H1 (cell line): ENCODE data around the gene ATP13A3. TPM values are rescaled to one million over a fixed set of nuclear protein-coding genes. Genes with fewer than 3 reads are reported as not detected.

Source experiments
- CTCF ChIA-PET: fragments of 300-600 bp; sonication (Branson Sonifier 250); formaldehyde crosslinking; loops from one replicate; lab custom pipeline; 2021; ENCODE audit not compliant: partially characterized antibody; lab: Charles Lee
- POLR2A ChIA-PET: fragments of 300-600 bp; sonication (Branson Sonifier 250); formaldehyde crosslinking; loops from one replicate; lab custom pipeline; 2021; ENCODE audit warnings: inconsistent platforms; ENCODE audit not compliant: partially characterized antibody; lab: Charles Lee
- DNase-seq, 2 experiments: peaks; one replicate each; pipeline versions ENCODE4 v3.0.0 to v3.0.0-alpha.2; 2010 to 2022; ENCODE audit warnings: low spot score in 2 of 2, low read depth in 1 of 2, mixed read lengths in 1 of 2
- FAIRE-seq: peaks from 2 replicates; lab custom pipeline; 2011; peaks lifted over from hg19 to GRCh38; lab: Jason Lieb, UNC
- H2AFZ ChIP-seq: 2 replicates; pipeline ENCODE4 v1.8.1; 2012; ENCODE audit warnings: low read length, inconsistent platforms
- H2AK5ac ChIP-seq: 2 replicates; pipeline ENCODE4 v1.6.1; 2013; ENCODE audit warnings: low read depth, low read length
- H2BK120ac ChIP-seq: replicated peaks from 2 replicates; pipeline ENCODE3; 2013; ENCODE audit warnings: low read depth, low read length, inconsistent platforms
- H2BK12ac ChIP-seq: 2 replicates; pipeline ENCODE4 v1.6.1; 2013; ENCODE audit warnings: low read depth, low read length
- H2BK15ac ChIP-seq: 2 replicates; pipeline ENCODE4 v1.6.1; 2013; ENCODE audit warnings: low read length
- H2BK20ac ChIP-seq: 2 replicates; pipeline ENCODE4 v1.6.1; 2013; ENCODE audit warnings: low read length
- H2BK5ac ChIP-seq: 2 replicates; pipeline ENCODE4 v1.6.1; 2013; ENCODE audit warnings: low read depth, low read length
- H3K14ac ChIP-seq: 2 replicates; pipeline ENCODE4 v1.6.1; 2013; ENCODE audit warnings: inconsistent platforms; ENCODE audit not compliant: insufficient read length
- H3K18ac ChIP-seq: 2 replicates; pipeline ENCODE4 v1.6.1; 2013; ENCODE audit warnings: low read length; ENCODE audit errors: extremely low read depth
- H3K23ac ChIP-seq: 2 replicates; pipeline ENCODE4 v1.6.1; 2013; ENCODE audit warnings: inconsistent platforms; ENCODE audit not compliant: insufficient read length
- H3K23me2 ChIP-seq: 2 replicates; pipeline ENCODE4 v1.6.1; 2013; ENCODE audit warnings: low read depth, low read length
- H3K27ac ChIP-seq: 2 replicates; pipeline ENCODE4 v1.6.1; 2011; ENCODE audit warnings: low read depth, low read length, inconsistent platforms
- H3K27me3 ChIP-seq, 4 experiments: replicated peaks in 1 of 4; 1 replicate in 1 of 4; 2 replicates in 3 of 4; pipeline versions ENCODE4 v1.6.1 to v1.8.1; 2011 to 2013; ENCODE audit warnings: low read length in 3 of 4, mild to moderate bottlenecking in 3 of 4, inconsistent platforms in 2 of 4, mixed read lengths in 2 of 4, moderate library complexity in 1 of 4; ENCODE audit not compliant: control insufficient read depth in 3 of 4, insufficient read depth in 3 of 4; ENCODE audit errors: extremely low read depth in 1 of 4
- H3K36me3 ChIP-seq, 4 experiments: 2 replicates each; pipeline versions ENCODE4 v1.6.1 to v1.8.1; 2011 to 2013; ENCODE audit warnings: mild to moderate bottlenecking in 4 of 4, low read length in 3 of 4, moderate library complexity in 2 of 4, control low read depth in 1 of 4, inconsistent platforms in 1 of 4; ENCODE audit not compliant: insufficient read depth in 4 of 4, control insufficient read depth in 2 of 4
- H3K4ac ChIP-seq: replicated peaks from 2 replicates; pipeline ENCODE3; 2013; ENCODE audit warnings: low read length, low read depth, mixed read lengths, inconsistent platforms; ENCODE audit not compliant: insufficient read length
- H3K4me1 ChIP-seq, 4 experiments: replicated peaks in 1 of 4; 1 replicate in 1 of 4; 2 replicates in 3 of 4; pipeline versions ENCODE4 v1.6.1 to v1.8.1; 2011 to 2013; ENCODE audit warnings: low read length in 3 of 4, inconsistent platforms in 2 of 4, mixed read lengths in 1 of 4; ENCODE audit not compliant: insufficient read depth in 4 of 4, control insufficient read depth in 3 of 4
- H3K4me2 ChIP-seq, 2 experiments: 2 replicates each; pipeline versions ENCODE4 v1.6.1 to v1.8.1; 2011 to 2013; ENCODE audit warnings: low read depth in 2 of 2, low read length in 2 of 2, control low read depth in 1 of 2, inconsistent platforms in 1 of 2, mild to moderate bottlenecking in 1 of 2; ENCODE audit not compliant: insufficient read depth in 1 of 2
- H3K4me3 ChIP-seq, 4 experiments: fragments of 200-600, 300-600 bp in 1 of 4; sonication (generic), shearing (Covaris generic), sonication (Bioruptor Twin) in 1 of 4; 2 replicates each; pipeline versions ENCODE4 v1.5.1 to v1.8.1; 2011 to 2016; ENCODE audit warnings: low read length in 4 of 4, low read depth in 3 of 4, control low read depth in 2 of 4, inconsistent platforms in 2 of 4, mild to moderate bottlenecking in 2 of 4, mixed read lengths in 1 of 4, moderate library complexity in 1 of 4; ENCODE audit not compliant: insufficient read depth in 2 of 4; ENCODE audit errors: extremely low read depth in 1 of 4
- H3K56ac ChIP-seq: replicated peaks from 2 replicates; pipeline ENCODE3; 2013; ENCODE audit warnings: low read depth, mild to moderate bottlenecking, mixed read lengths, low read length, inconsistent platforms; ENCODE audit not compliant: insufficient read length
- H3K79me1 ChIP-seq: 2 replicates; pipeline ENCODE4 v1.6.1; 2013; ENCODE audit warnings: low read depth, low read length, control low read depth
- H3K79me2 ChIP-seq, 2 experiments: 2 replicates each; pipeline versions ENCODE4 v1.6.1 to v1.8.1; 2012 to 2013; ENCODE audit warnings: low read length in 2 of 2, mild to moderate bottlenecking in 2 of 2, inconsistent platforms in 1 of 2; ENCODE audit not compliant: insufficient read depth in 2 of 2, control insufficient read depth in 1 of 2
- H3K9ac ChIP-seq, 4 experiments: replicated peaks in 1 of 4; 1 replicate in 1 of 4; 2 replicates in 3 of 4; pipeline versions ENCODE4 v1.6.1 to v1.8.1; 2011 to 2013; ENCODE audit warnings: low read depth in 3 of 4, low read length in 3 of 4, control low read depth in 2 of 4, mild to moderate bottlenecking in 2 of 4, moderate library complexity in 2 of 4, inconsistent platforms in 1 of 4; ENCODE audit errors: extremely low read depth in 1 of 4
- H3K9me3 ChIP-seq, 2 experiments: 2 replicates each; pipeline versions ENCODE4 v1.6.1 to v1.8.1; 2012 to 2013; ENCODE audit warnings: mild to moderate bottlenecking in 2 of 2, moderate library complexity in 2 of 2, control low read depth in 1 of 2, inconsistent platforms in 1 of 2, low read depth in 1 of 2, low read length in 1 of 2, mixed read lengths in 1 of 2; ENCODE audit not compliant: insufficient read depth in 2 of 2
- H4K20me1 ChIP-seq, 2 experiments: replicated peaks in 1 of 2; 2 replicates each; pipeline versions ENCODE3 to v1.8.1; 2011 to 2013; ENCODE audit warnings: inconsistent platforms in 2 of 2, low read length in 2 of 2, mild to moderate bottlenecking in 1 of 2; ENCODE audit not compliant: insufficient read depth in 2 of 2, control insufficient read depth in 1 of 2
- H4K5ac ChIP-seq: 2 replicates; pipeline ENCODE4 v1.6.1; 2013; ENCODE audit warnings: low read length, low read depth, mixed read lengths, inconsistent platforms; ENCODE audit not compliant: insufficient read length
- H4K8ac ChIP-seq: 2 replicates; pipeline ENCODE4 v1.8.0; 2013; ENCODE audit warnings: mild to moderate bottlenecking, moderate library complexity, low read length, inconsistent platforms; ENCODE audit not compliant: insufficient read depth; ENCODE audit errors: extremely low read depth
- H4K91ac ChIP-seq: replicated peaks from 2 replicates; pipeline ENCODE3; 2013; ENCODE audit warnings: low read length, mixed read lengths, inconsistent platforms; ENCODE audit not compliant: insufficient read length
- BRCA1 ChIP-seq: IDR thresholded peaks from 2 replicates; pipeline ENCODE4 v1.6.1; 2012; ENCODE audit warnings: low read depth, low read length, improper control_type of control experiment
- EZH2 ChIP-seq: fragments of 200-600 bp; sonication (generic); IDR thresholded peaks from 2 replicates; pipeline ENCODE4 v1.7.1; 2012; ENCODE audit warnings: low read depth, mild to moderate bottlenecking, moderate library complexity, low read length, inconsistent platforms; ENCODE audit not compliant: severe bottlenecking
- GTF2F1 ChIP-seq: IDR thresholded peaks from 2 replicates; pipeline ENCODE4 v1.6.1; 2012; ENCODE audit warnings: low read depth, low read length, improper control_type of control experiment, borderline replicate concordance
- KDM4A ChIP-seq: IDR thresholded peaks from one replicate; pipeline ENCODE4 v1.7.1; 2012; ENCODE audit warnings: low read depth, mild to moderate bottlenecking, moderate library complexity, low read length, inconsistent platforms; ENCODE audit not compliant: severe bottlenecking
- SIN3A ChIP-seq, 2 experiments: IDR thresholded peaks in 1 of 2; conservative IDR thresholded peaks in 1 of 2; 2 replicates each; pipeline ENCODE4 v1.6.1; 2011 to 2012; ENCODE audit warnings: low read length in 2 of 2, improper control_type of control experiment in 1 of 2, low read depth in 1 of 2, mild to moderate bottlenecking in 1 of 2
- SUZ12 ChIP-seq: fragments of 200-600 bp; sonication (generic); IDR thresholded peaks from 2 replicates; pipeline ENCODE4 v1.6.1; 2012; ENCODE audit warnings: mild to moderate bottlenecking, inconsistent platforms, low read length, moderate library complexity, mixed read lengths
- TCF12 ChIP-seq: IDR thresholded peaks from 2 replicates; pipeline ENCODE4 v1.6.1; 2011; ENCODE audit warnings: low read depth, mild to moderate bottlenecking, low read length
- WGBS, 2 experiments: shearing (Covaris generic) in 1 of 2; methylation state at CpG; one replicate each; pipeline versions ENCODE4 v1.1.6 to v1.1.7; 2013 to 2015; ENCODE audit warnings: low lambda C conversion rate in 2 of 2, mixed read lengths in 2 of 2, inconsistent platforms in 1 of 2, low coverage in 1 of 2, missing lambda C conversion rate in 1 of 2; ENCODE audit not compliant: insufficient replicate concordance in 2 of 2, insufficient coverage in 1 of 2, insufficient read length in 1 of 2; ENCODE audit errors: extremely low coverage in 1 of 2, missing lambda C conversion rate in 1 of 2; 5-methylcytosine and 5-hydroxymethylcytosine counted together
- polyA plus RNA-seq, 7 experiments: library from polyadenylated mRNA; depleted of rRNA in 3 of 7; stranded (reverse) in 5 of 7; unstranded in 2 of 7; fragments of >200 nt in 5 of 7; fragments of 200-250 nt in 2 of 7; gene quantifications; 1 replicate in 5 of 7; 2 replicates in 1 of 7; 4 replicates in 1 of 7; pipeline versions ENCODE4 v1.2.1 to v1.2.3, GENCODE V29; 2011 to 2013; ENCODE audit warnings: missing spikeins in 2 of 7, mixed read lengths in 2 of 7
- total RNA-seq: library from RNA; stranded (reverse); fragmentation: NEBNext Ultra II Directional; extraction: Animal tissue kit (Norgen Biotek cat#: 25700); gene quantifications from 2 replicates; pipeline ENCODE4 v1.2.1, GENCODE V29; 2021

The ATP13A3 gene
- total and polyA plus RNA-seq, 2 of the 8 experiments (the other 6 are each of a cell fraction or from before 2014, with no cell fraction given): 18.6 to 92.2 TPM

GRCh38 chr3:194397757-194398312, 89.0 kb downstream of the ATP13A3 start:
- WGBS, 2 experiments: 42% methylated on average over 35 of the region's 38 CpGs; no CpG with 5 or more reads in 1 of the 2 experiments
- Histone ChIP-seq H3K23me2 (peaks cover 3% of the 10 kb centered on the region), H2BK120ac (no peak overlapping the region), H3K4me3 (peak overlapping the region; percentile 5 to 57 (median 48); a peak in 5 of 8 replicates), H2BK20ac (0 out of 2 replicates have a peak overlapping the region, but pooled peaks have one; percentile 18), H3K4me2 (peak overlapping the region; percentile 64 to 80), H3K79me1 (no peaks in the 10 kb centered on the region), H3K27ac (no peak overlapping the region), H2BK12ac (peak overlapping the region; percentile 80; the same call in 1 of the 2 replicates), H4K20me1 (no peaks in the 10 kb centered on the region), H3K27me3 (peaks cover 16 to 35% (median 25%) of the 10 kb centered on the region in 4 experiments), H3K36me3 (no peaks in the 10 kb centered on the region), H4K5ac (no peak overlapping the region), H2AK5ac (no peak overlapping the region), H2AFZ (0 out of 2 replicates have a peak overlapping the region, but pooled peaks have one; percentile 46), H4K91ac (no peak overlapping the region), H3K18ac (no peak overlapping the region), H3K9ac (no peak overlapping the region), H3K79me2 (no peaks in the 10 kb centered on the region), H3K9me3 (peaks cover 0 to 4% of the 10 kb centered on the region in 2 experiments; a peak in 1 of 4 replicates), H3K4me1 (peaks cover 0 to 11% (median 5%) of the 10 kb centered on the region in 4 experiments; a peak in 5 of 7 replicates), H2BK15ac (0 out of 2 replicates have a peak overlapping the region, but pooled peaks have one; percentile 46), H4K8ac (no peak overlapping the region)
- no peak for FAIRE-seq
- ChIA-PET CTCF (interaction anchor here (0.8 to 6.7 kb wide), 12 partner anchors 8 to 232 kb away, joined by 3 to 122 read pairs (median 4); partner anchors contain the start of genes CPN2 and LRRC15), POLR2A (interaction anchor here (1.0 to 3.0 kb wide), 7 partner anchors 10 to 67 kb away, joined by 3 to 15 read pairs (median 3); no protein-coding TSS in a partner anchor)
- DNase-seq: no peak
- TF ChIP-seq SUZ12: peak; percentile 89
- TF ChIP-seq TCF12: no peak
- TF ChIP-seq EZH2: peak; percentile 80
- no peak for TF ChIP-seq GTF2F1
- no peak for TF ChIP-seq SIN3A (conservative IDR thresholded peaks at IDR 0.05 in 1 of 2, IDR thresholded peaks at IDR 0.05 in 1 of 2; ENCODE audit: low read depth in 1 of 2, low read length in 2 of 2)
- no peak for TF ChIP-seq BRCA1
- peak; percentile 50 for TF ChIP-seq KDM4A
- TF ChIP-seq, all 59 proteins: peak for 3
- no peak overlapping the region for H3K14ac ChIP-seq
- H3K4ac ChIP-seq: no peak overlapping the region
- no peak overlapping the region for H3K23ac ChIP-seq
- no peak overlapping the region for H3K56ac ChIP-seq
- no peak overlapping the region for H2BK5ac ChIP-seq
